HEK293T (cell line): ENCODE measurements around the gene EPS8L2.

Experiments
- CTCF ChIA-PET: fragments of 350-600 bp; formaldehyde crosslinking; extraction: SDS; loops from one replicate; lab custom pipeline; 2021; ENCODE audit warnings: antibody characterized with exemption, inconsistent platforms; lab: Yijun Ruan, JAX
- POLR2A ChIA-PET: fragments of 350-600 bp; formaldehyde crosslinking; extraction: SDS; loops from one replicate; lab custom pipeline; 2020; ENCODE audit warnings: antibody characterized with exemption, inconsistent platforms; lab: Yijun Ruan, JAX
- DNase-seq: peaks from one replicate; pipeline ENCODE4 v3.0.0; 2012; ENCODE audit warnings: mixed read lengths; ENCODE audit errors: extremely low spot score
- ARNT ChIP-seq: fragments of 450-650 bp; IDR thresholded peaks from 2 replicates; pipeline ENCODE4 v1.6.1; 2017; ENCODE audit warnings: mild to moderate bottlenecking
- BHLHE40 ChIP-seq: fragments of 450-650 bp; IDR thresholded peaks from 2 replicates; pipeline ENCODE4 v1.6.1; 2016; ENCODE audit warnings: mild to moderate bottlenecking, moderate library complexity, borderline replicate concordance
- CTBP1 ChIP-seq: fragments of 450-650 bp; IDR thresholded peaks from 2 replicates; pipeline ENCODE4 v1.6.1; 2016; ENCODE audit warnings: borderline replicate concordance
- ELF4 ChIP-seq: fragments of 450-650 bp; IDR thresholded peaks from 2 replicates; pipeline ENCODE4 v1.6.1; 2017; ENCODE audit warnings: antibody characterized with exemption
- FOXA1 ChIP-seq: fragments of 450-650 bp; IDR thresholded peaks from 2 replicates; pipeline ENCODE4 v1.6.1; 2016; ENCODE audit warnings: mild to moderate bottlenecking
- FOXK2 ChIP-seq: fragments of 450-650 bp; IDR thresholded peaks from 2 replicates; pipeline ENCODE4 v1.6.1; 2016; ENCODE audit warnings: mild to moderate bottlenecking
- FOXM1 ChIP-seq: fragments of 450-650 bp; IDR thresholded peaks from 2 replicates; pipeline ENCODE4 v1.6.1; 2017; ENCODE audit warnings: mild to moderate bottlenecking, borderline replicate concordance
- HDGF ChIP-seq: fragments of 450-650 bp; IDR thresholded peaks from 2 replicates; pipeline ENCODE4 v1.6.1; 2017; ENCODE audit warnings: antibody characterized with exemption, borderline replicate concordance
- L3MBTL2 ChIP-seq: fragments of 450-650 bp; conservative IDR thresholded peaks from 2 replicates; pipeline ENCODE4 v1.6.1; 2016; ENCODE audit warnings: mild to moderate bottlenecking
- LEF1 ChIP-seq: fragments of 450-650 bp; IDR thresholded peaks from 2 replicates; pipeline ENCODE4 v1.6.1; 2017; ENCODE audit warnings: mild to moderate bottlenecking, borderline replicate concordance
- NFRKB ChIP-seq: fragments of 450-650 bp; IDR thresholded peaks from 2 replicates; pipeline ENCODE4 v1.6.1; 2016; ENCODE audit warnings: mild to moderate bottlenecking, moderate library complexity
- SP1 ChIP-seq: fragments of 450-650 bp; IDR thresholded peaks from 2 replicates; pipeline ENCODE4 v1.6.1; 2017
- SUZ12 ChIP-seq: fragments of 450-650 bp; IDR thresholded peaks from 2 replicates; pipeline ENCODE4 v1.6.1; 2016; ENCODE audit warnings: mild to moderate bottlenecking
- TARDBP ChIP-seq: fragments of 450-650 bp; IDR thresholded peaks from 2 replicates; pipeline ENCODE4 v1.6.1; 2016
- ZNF384 ChIP-seq: fragments of 450-650 bp; IDR thresholded peaks from 2 replicates; pipeline ENCODE4 v1.6.1; 2016
- TF ChIP-seq, protein P1 (sequence below): fragments of 450-650 bp; IDR thresholded peaks from 2 replicates; pipeline ENCODE4 v1.6.1; 2016

The EPS8L2 gene

DNA sequence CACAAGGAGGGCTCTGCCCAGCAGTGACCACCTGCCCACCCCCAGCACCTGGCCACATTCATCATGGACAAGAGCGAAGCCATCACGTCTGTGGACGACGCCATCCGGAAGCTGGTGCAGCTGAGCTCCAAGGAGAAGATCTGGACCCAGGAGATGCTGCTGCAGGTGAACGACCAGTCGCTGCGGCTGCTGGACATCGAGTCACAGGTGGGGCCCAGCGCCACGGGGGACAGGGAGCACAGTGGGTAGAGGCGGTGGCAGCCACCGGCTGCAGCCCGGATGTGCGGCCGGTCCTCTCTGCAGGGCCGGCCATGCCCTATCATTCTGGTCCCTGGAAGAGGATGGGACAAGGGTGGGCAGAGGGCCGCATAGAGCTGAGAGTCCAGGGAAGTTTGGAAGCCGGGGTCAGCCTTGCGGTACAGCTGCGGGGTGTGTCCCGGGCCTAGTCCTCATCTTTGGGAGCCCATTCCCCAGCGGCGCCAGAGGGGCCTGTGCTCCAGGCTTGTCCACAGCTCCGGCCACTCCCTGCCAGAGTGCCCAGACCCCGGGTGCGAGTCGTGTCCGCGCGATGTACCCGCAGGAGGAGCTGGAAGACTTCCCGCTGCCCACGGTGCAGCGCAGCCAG lies 14.1 kb downstream of the EPS8L2 start:
- POLR2A ChIA-PET = no interaction called here
- CTCF ChIA-PET = no interaction called here
- TF ChIP-seq LEF1 (no peak), HDGF (no peak), SP1 (no peak), ELF4 (no peak), ARNT (no peak), FOXA1 (no peak), ZNF384 (no peak), TARDBP (no peak), SUZ12 (no peak), BHLHE40 (no peak), FOXK2 (no peak), NFRKB (no peak), CTBP1 (no peak)
- TF ChIP-seq, protein P1, sequence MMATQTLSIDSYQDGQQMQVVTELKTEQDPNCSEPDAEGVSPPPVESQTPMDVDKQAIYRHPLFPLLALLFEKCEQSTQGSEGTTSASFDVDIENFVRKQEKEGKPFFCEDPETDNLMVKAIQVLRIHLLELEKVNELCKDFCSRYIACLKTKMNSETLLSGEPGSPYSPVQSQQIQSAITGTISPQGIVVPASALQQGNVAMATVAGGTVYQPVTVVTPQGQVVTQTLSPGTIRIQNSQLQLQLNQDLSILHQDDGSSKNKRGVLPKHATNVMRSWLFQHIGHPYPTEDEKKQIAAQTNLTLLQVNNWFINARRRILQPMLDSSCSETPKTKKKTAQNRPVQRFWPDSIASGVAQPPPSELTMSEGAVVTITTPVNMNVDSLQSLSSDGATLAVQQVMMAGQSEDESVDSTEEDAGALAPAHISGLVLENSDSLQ = no peak
- DNase-seq = no peak

DNA sequence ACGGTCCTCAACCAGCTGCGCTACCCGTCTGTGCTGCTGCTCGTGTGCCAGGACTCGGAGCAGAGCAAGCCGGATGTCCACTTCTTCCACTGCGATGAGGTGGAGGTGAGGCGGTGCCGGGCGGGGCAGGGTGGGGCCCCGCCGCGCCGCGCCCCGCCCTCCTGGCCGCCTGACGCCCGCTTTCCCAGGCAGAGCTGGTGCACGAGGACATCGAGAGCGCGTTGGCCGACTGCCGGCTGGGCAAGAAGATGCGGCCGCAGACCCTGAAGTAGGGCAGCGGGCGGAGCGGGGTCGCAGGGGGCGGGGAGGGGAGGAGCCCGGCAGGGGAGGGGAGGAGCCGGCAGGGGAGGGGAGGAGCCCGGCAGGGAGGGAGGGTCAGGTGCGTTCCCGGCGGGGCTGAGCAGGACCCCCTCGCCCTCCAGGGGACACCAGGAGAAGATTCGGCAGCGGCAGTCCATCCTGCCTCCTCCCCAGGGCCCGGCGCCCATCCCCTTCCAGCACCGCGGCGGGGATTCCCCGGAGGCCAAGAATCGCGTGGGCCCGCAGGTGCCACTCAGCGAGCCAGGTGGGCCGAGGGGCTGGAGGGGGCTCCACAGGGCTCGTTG lies 14.7 kb downstream of the EPS8L2 start:
- POLR2A ChIA-PET = no interaction called here

DNA sequence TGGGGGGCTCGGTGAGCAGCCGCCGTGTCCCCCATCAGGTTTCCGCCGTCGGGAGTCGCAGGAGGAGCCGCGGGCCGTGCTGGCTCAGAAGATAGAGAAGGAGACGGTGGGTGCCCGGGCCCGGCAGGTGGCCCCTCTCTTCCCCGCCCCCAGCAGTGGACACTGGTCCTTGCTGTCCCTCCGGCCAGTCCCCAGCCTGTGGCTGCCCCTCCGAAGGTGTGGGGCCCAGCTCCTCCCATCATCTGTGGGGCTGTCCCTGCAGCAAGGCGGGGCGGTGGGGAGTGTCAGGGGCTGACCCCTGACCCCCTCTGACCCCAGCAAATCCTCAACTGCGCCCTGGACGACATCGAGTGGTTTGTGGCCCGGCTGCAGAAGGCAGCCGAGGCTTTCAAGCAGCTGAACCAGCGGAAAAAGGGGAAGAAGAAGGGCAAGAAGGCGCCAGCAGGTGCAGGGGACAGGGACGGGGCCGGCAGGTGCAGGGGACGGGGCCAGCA lies 15.3 kb downstream of the EPS8L2 start:
- no peak for DNase-seq
- CTCF ChIA-PET = no interaction called here
- TF ChIP-seq CTBP1 (no peak), ELF4 (no peak), TARDBP (no peak), FOXA1 (no peak), SUZ12 (no peak), NFRKB (no peak), SP1 (no peak), BHLHE40 (no peak)
- TF ChIP-seq, protein P1 = no peak
- POLR2A ChIA-PET = no interaction called here

More for the DNA sequence above, 14.7 kb downstream of the EPS8L2 start:
- CTCF ChIA-PET = no interaction called here
- DNase-seq = no peak
- TF ChIP-seq LEF1 = no peak
- TF ChIP-seq ELF4 = no peak
- no peak for TF ChIP-seq FOXK2
- TF ChIP-seq SUZ12 = no peak
- no peak for TF ChIP-seq L3MBTL2
- TF ChIP-seq, protein P1 = no peak
- no peak for TF ChIP-seq BHLHE40
- TF ChIP-seq ARNT = no peak
- TF ChIP-seq FOXM1 = no peak
- TF ChIP-seq TARDBP = no peak
- TF ChIP-seq HDGF = no peak
- TF ChIP-seq FOXA1 = no peak
- TF ChIP-seq NFRKB = no peak
- TF ChIP-seq SP1 = no peak
- TF ChIP-seq ZNF384 = no peak
- no peak for TF ChIP-seq CTBP1

DNA sequence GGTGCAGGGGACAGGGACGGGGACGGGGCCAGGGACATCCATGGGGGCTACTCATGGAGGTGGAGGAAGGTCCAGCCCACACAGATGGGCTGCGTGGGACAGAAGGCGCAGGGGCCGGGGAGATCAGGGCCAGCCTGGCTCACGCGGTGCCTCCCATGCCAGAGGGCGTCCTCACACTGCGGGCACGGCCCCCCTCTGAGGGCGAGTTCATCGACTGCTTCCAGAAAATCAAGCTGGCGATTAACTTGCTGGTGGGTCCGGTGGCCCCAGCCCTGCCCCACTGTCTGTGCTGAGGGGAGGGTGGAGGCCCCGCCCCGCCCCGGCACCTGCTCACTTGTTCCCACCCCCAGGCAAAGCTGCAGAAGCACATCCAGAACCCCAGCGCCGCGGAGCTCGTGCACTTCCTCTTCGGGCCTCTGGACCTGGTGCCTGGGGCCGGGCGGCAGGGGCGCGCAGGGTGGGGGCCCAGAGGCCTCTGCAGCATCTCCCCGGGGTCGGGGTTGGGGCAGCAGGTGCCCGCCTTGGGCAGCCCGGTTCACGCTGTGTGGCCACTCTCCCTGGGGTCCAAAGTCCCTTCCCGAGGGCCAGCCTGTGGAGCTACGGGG lies 15.8 kb downstream of the EPS8L2 start:
- CTCF ChIA-PET = no interaction called here
- POLR2A ChIA-PET = no interaction called here
- DNase-seq = no peak
- TF ChIP-seq TARDBP = no peak
- no peak for TF ChIP-seq HDGF
- TF ChIP-seq FOXA1 = no peak
- TF ChIP-seq ZNF384 = no peak
- TF ChIP-seq FOXK2 = no peak

DNA sequence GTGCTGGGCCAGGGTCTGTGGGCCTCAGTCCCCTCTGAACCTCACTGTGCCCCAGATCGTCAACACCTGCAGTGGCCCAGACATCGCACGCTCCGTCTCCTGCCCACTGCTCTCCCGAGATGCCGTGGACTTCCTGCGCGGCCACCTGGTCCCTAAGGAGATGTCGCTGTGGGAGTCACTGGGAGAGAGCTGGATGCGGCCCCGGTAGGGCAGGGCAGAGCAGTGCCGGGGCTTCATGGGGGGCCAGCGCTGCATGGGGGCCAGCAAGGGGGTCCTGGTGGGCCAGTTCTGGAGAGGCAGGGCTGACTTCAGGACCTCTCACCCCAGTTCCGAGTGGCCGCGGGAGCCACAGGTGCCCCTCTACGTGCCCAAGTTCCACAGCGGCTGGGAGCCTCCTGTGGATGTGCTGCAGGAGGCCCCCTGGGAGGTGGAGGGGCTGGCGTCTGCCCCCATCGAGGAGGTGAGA lies 16.3 kb downstream of the EPS8L2 start:
- no peak for TF ChIP-seq ARNT
- no peak for TF ChIP-seq FOXM1
- TF ChIP-seq LEF1 = no peak
- TF ChIP-seq CTBP1 = no peak
- TF ChIP-seq HDGF = no peak
- TF ChIP-seq L3MBTL2 = no peak
- TF ChIP-seq TARDBP = no peak
- TF ChIP-seq SUZ12 = no peak
- TF ChIP-seq ELF4 = no peak
- ChIA-PET CTCF (interaction anchor here (0.6 to 2.0 kb wide), 2 partner anchors 18 to 67 kb away, joined by 4 to 7 read pairs; no protein-coding TSS in a partner anchor), POLR2A (no interaction called here)
- DNase-seq = no peak
